ENCODE results near the gene FASTKD1.
A peak's percentile ranks its signal among the peaks of the same experiment; 100 is the strongest.

GRCh38 chr2:169528271-169528701 is 45.4 kb downstream of the FASTKD1 start:
- TF ChIP-seq POLR2A (IDR thresholded peaks at IDR 0.05) (no peak), CTCF (IDR thresholded peaks at IDR 0.05) (peak; percentile 58 to 83 (median 78))
